Left lung (tissue), 10 donors: ENCODE measurements around the gene GNS. TPM values are rescaled to one million over a fixed set of nuclear protein-coding genes. Genes with fewer than 3 reads are reported as not detected.
A peak's percentile ranks its signal among the peaks of the same experiment; 100 is the strongest.

Source experiments
- ATAC-seq: fragments of 200-7000 bp; cut with Tn5 transposase; one replicate; pipeline ENCODE4 v1.9.1; 2020; ENCODE audit warnings: moderate library complexity
- DNase-seq, 4 donors: peaks; one replicate each; pipeline ENCODE4 v3.0.0-alpha.2; 2013 to 2020
- H3K27ac ChIP-seq, 2 donors: fragments of 200-600 bp; sonication (generic) in 1 of 2; one replicate each; pipeline versions ENCODE4 v1.5.0 to v1.8.0; 2020 to 2021
- H3K27me3 ChIP-seq, 2 donors: fragments of 200-600 bp; sonication (generic) in 1 of 2; one replicate each; pipeline versions ENCODE4 v1.5.0 to v1.8.0; 2020 to 2021
- H3K36me3 ChIP-seq, 2 donors: fragments of 200-600 bp; sonication (generic) in 1 of 2; one replicate each; pipeline versions ENCODE4 v1.5.0 to v1.8.0; 2020 to 2021
- H3K4me1 ChIP-seq, 2 donors: fragments of 200-600 bp; one replicate each; pipeline ENCODE4 v1.8.0; 2021
- H3K4me3 ChIP-seq, 2 donors: fragments of 200-600 bp; sonication (generic) in 1 of 2; one replicate each; pipeline versions ENCODE4 v1.5.0 to v1.8.0; 2020 to 2021; ENCODE audit warnings: mild to moderate bottlenecking in 1 of 2
- H3K9me3 ChIP-seq, 2 donors: fragments of 200-600 bp; sonication (generic) in 1 of 2; one replicate each; pipeline versions ENCODE4 v1.5.0 to v1.8.0; 2020 to 2021
- CTCF ChIP-seq, 2 donors: fragments of 200-600 bp; sonication (generic) in 1 of 2; IDR thresholded peaks; one replicate each; pipeline versions ENCODE4 v1.5.0 to v1.8.0; 2021; ENCODE audit warnings: antibody characterized with exemption in 2 of 2
- intact Hi-C, 2 donors: fragments of 100-400 bp; cut with DNase I; formaldehyde crosslinking; loops; one replicate each; pipeline versions ENCODE4 v1.11.2 to v1.14.2; 2022
- polyA plus RNA-seq, 6 donors: library from polyadenylated mRNA; unstranded; fragments of 120-200 nt; gene quantifications; one replicate each; pipeline ENCODE4 v1.2.1, GENCODE V29; 2013; ENCODE audit not compliant: insufficient read length in 6 of 6
- total RNA-seq, 2 donors: library from RNA; stranded (reverse); fragmentation: NEBNext Ultra II Directional; extraction: Animal tissue kit (Norgen Biotek cat#: 25700); gene quantifications; one replicate each; pipeline ENCODE4 v1.2.1, GENCODE V29; 2021
- donor health status: DM: no; HTN: yes; CAD: no.
- donor health status: DM: no; HTN: no; CAD: no.

The GNS gene
- total and polyA plus RNA-seq, 8 donors: 77.3 to 196 (median 96.0) TPM

GRCh38 chr12:64687816-64688215 lies 71.4 kb downstream of the GNS start:
- H3K27ac ChIP-seq: peak overlapping the region; percentile 13
- intact Hi-C loops: loop anchor here (10.0 kb wide), 2 partner anchors 73 to 133 kb away; partner anchors contain the start of gene RASSF3 (in 1 of the 2)
- no peaks in the 10 kb centered on the region for H3K9me3 ChIP-seq
- H3K27me3 ChIP-seq: no peaks in the 10 kb centered on the region
- H3K4me3 ChIP-seq: no peak overlapping the region
- no peak for ATAC-seq
- no peak for TF ChIP-seq CTCF (IDR thresholded peaks at IDR 0.05)
- H3K4me1 ChIP-seq: peaks cover 5 to 56% of the 10 kb centered on the region in 2 donors
- no peak for DNase-seq
- peaks cover 0 to 54% of the 10 kb centered on the region in 2 donors for H3K36me3 ChIP-seq

GRCh38 chr12:64685605-64686004 lies 73.6 kb downstream of the GNS start:
- Histone ChIP-seq H3K4me1 (peaks cover 0 to 64% of the 10 kb centered on the region in 2 donors), H3K9me3 (no peaks in the 10 kb centered on the region), H3K27ac (peak overlapping the region in 1 of 2 donors; percentile 63), H3K27me3 (no peaks in the 10 kb centered on the region), H3K4me3 (no peak overlapping the region), H3K36me3 (peaks cover 0 to 43% of the 10 kb centered on the region in 2 donors)
- intact Hi-C loops: loop anchor here (10.0 kb wide), 2 partner anchors 71 to 131 kb away; partner anchors contain the start of gene RASSF3 (in 1 of the 2)
- TF ChIP-seq CTCF (IDR thresholded peaks at IDR 0.05): no peak
- no peak for ATAC-seq
- DNase-seq: no peak

GRCh38 chr12:64685050-64685449 lies 74.2 kb downstream of the GNS start:
- H3K4me1 ChIP-seq: peaks cover 3 to 70% of the 10 kb centered on the region in 2 donors
- peak overlapping the region in 1 of 2 donors; percentile 63 for H3K27ac ChIP-seq
- no peak overlapping the region for H3K4me3 ChIP-seq
- DNase-seq (no peak), ATAC-seq (no peak)
- H3K36me3 ChIP-seq: peaks cover 0 to 43% of the 10 kb centered on the region in 2 donors
- intact Hi-C loops: loop anchor here (10.0 kb wide), 2 partner anchors 70 to 130 kb away; partner anchors contain the start of gene RASSF3 (in 1 of the 2)
- TF ChIP-seq CTCF (IDR thresholded peaks at IDR 0.05): no peak
- no peaks in the 10 kb centered on the region for H3K9me3 ChIP-seq
- no peaks in the 10 kb centered on the region for H3K27me3 ChIP-seq

- no peaks in the 10 kb centered on the region for H3K9me3 ChIP-seq
- H3K4me1 ChIP-seq: peaks cover 14 to 80% of the 10 kb centered on the region in 2 donors
These were observed 75.2 kb downstream of the GNS start for GRCh38 chr12:64683816-64684543.

More at GRCh38 chr12:64683816-64684543, 75.2 kb downstream of the GNS start:
- peak overlapping the region in 1 of 2 donors; percentile 63 for H3K27ac ChIP-seq
- no peak for DNase-seq
- H3K27me3 ChIP-seq: no peaks in the 10 kb centered on the region
- H3K4me3 ChIP-seq: no peak overlapping the region
- H3K36me3 ChIP-seq: peaks cover 0 to 43% of the 10 kb centered on the region in 2 donors
- no peak for ATAC-seq
- intact Hi-C loops: loop anchor here (10.0 kb wide), 2 partner anchors 69 to 129 kb away; partner anchors contain the start of gene RASSF3 (in 1 of the 2)
- TF ChIP-seq CTCF (IDR thresholded peaks at IDR 0.05): no peak
